Omental fat pad (tissue), 4 donors: Measurements from ENCODE around the gene POMZP3. TPM values are rescaled to one million over a fixed set of nuclear protein-coding genes. Genes with fewer than 3 reads are reported as not detected.
"Not testable (repeated sequence)": the region's sequence is repeated elsewhere in the genome, so short reads cannot be mapped to it uniquely, and the experiment has no call there.

ENCODE experiments used
- ATAC-seq: fragments of 150-250 bp; one replicate; pipeline ENCODE4 v1.9.1; 2016; ENCODE audit warnings: mild to moderate bottlenecking, moderate library complexity; ENCODE audit not compliant: low FRiP score
- DNase-seq: peaks from one replicate; pipeline ENCODE4 v3.0.0-alpha.2; 2019; ENCODE audit warnings: low spot score
- total RNA-seq, 4 donors: library from RNA; depleted of rRNA; stranded (reverse); fragments of >200 nt; gene quantifications; one replicate each; pipeline ENCODE4 v1.1.0, GENCODE V29; 2016

Gene POMZP3
- total RNA-seq, 4 donors from 2014 or later = 5.2 to 14.3 (median 7.7) TPM

DNA sequence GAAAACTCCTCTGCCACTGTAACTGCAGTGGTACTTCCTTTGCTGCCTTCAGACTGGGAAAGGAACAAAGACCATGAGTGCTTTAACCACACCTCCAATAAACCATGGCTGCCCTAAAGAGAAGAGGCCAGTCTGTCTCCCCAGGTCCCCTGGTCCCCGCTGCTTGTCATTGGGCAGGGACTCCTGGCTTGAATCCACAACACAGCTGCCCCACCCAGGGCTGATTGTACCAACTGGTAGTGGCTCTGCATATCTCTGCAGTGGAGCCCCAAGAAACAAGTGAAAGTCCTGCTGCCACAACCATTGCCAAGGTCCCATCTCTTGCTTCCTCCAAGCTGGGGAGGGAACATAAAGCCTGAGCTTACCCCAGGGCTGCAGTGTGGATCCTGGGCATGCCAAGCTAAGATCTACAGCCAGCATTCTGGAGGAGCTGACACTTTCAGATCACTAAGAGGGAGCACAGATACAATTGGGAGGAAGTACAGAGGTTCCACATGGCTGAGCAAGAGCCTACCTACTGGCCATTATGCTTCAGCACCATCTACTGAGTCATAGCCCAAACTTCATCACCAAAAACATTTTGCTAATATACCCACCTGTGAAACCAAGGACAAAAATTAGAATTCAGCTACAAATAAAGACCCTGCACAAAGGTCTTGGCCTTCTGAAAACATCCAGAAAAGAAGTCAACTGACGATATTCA lies 35.3 kb downstream of the POMZP3 start:
- not testable (repeated sequence) for DNase-seq, ATAC-seq

DNA sequence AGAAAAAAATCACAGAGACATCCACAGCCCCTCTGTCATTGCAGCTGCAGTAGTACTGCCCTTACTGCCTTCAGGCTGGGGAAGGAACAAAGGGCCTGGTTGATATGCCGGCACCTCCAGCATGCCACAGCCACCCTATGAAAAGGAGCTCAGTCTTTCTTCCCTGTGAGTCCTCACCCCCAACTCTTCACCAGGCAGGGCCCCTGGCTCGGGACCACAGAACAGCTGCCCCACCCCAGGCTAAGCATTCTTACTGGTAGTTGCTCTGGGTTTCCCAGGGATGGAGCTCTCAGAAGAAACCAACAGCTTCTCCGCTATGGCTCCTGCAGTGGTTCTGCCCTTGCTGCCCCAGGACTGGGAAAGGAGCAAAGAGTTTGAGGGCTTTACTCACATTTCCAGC lies 36.0 kb downstream of the POMZP3 start:
- not testable (repeated sequence) for ATAC-seq, DNase-seq

DNA sequence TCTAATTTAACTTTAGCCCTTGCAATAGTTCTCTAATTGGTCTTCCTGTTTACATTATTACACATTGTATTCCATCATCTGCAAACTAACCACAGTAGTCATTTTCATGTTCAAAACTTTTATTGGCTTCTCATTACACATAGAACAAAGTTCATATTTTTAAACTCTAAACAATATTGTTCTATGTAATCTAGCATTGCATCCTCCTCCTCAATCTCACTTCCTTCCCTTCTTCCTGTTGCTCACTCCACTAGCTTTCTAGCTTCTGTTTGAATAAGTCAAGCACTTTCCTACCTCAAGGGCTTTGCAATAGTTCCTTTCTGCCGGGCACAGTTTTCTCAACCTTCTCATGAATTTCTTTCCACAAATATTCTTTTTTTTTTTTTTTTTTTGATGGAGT lies 38.5 kb downstream of the POMZP3 start:
- ATAC-seq, DNase-seq: not testable (repeated sequence)

DNA sequence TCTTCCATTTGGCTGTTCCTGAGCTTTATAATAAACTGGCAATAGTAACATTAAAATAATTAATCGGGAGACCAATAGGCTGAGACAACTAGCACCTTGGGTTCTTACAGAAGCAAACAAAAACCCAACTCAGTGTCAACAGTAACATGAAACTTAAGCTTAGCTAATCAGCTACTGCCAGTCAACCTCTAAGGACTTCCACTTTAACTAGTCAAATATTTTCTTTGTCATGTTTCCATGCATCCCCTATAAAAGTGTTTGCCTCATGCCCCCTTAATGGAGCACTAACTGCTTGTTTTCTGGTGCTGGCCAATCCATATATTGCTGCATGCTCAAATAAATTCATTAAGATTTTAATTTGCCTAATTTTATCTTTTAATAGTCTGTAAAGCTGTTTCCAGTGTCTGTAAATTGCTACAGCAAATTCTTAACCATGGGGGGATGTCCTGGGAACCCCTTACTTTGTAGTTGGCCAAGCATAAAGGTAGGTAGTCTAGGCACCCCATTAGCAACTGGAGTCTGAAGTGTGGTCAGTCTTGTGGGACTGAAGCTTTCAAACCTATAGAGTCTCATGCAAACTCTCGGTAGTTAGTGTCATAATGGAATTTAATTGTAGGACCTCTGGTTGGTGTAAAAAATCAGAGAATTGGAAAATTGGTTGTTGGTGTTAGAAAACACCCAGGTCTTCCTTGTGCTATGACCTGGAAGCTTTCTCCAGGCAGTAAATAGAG lies 40.3 kb downstream of the POMZP3 start:
- DNase-seq, ATAC-seq: not testable (repeated sequence)

DNA sequence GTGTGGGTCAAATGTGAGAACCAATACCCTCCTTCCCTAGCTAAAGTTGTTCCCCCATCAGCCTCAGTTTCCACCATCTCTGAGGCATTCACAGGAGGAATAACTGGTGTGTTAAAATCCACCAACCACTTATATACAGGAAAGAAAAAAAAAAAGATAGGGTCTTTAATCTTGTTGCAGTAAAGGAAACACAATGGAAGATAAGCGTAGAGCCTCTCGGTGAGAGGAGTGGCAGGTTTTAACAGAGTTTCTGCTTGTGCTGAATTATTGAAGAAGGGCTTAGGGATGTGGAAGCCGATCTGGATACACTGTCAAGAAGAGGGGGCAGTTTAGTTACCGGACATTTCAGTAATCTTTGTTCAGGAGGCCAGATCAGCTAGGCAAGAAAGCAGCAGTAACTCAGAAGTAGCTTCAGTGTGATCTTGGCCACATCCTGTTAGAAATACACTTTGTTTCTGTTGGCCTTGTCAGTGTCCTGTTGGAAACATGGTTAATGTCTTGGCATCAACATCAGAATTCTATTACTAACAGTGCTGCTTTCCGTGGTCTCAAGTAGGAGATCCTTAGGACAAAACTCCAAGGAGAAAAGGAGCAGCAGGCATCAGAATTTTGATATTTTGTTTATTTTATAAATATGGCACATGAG lies 43.3 kb downstream of the POMZP3 start:
- DNase-seq = not testable (repeated sequence)
- ATAC-seq = peak; percentile 54

DNA sequence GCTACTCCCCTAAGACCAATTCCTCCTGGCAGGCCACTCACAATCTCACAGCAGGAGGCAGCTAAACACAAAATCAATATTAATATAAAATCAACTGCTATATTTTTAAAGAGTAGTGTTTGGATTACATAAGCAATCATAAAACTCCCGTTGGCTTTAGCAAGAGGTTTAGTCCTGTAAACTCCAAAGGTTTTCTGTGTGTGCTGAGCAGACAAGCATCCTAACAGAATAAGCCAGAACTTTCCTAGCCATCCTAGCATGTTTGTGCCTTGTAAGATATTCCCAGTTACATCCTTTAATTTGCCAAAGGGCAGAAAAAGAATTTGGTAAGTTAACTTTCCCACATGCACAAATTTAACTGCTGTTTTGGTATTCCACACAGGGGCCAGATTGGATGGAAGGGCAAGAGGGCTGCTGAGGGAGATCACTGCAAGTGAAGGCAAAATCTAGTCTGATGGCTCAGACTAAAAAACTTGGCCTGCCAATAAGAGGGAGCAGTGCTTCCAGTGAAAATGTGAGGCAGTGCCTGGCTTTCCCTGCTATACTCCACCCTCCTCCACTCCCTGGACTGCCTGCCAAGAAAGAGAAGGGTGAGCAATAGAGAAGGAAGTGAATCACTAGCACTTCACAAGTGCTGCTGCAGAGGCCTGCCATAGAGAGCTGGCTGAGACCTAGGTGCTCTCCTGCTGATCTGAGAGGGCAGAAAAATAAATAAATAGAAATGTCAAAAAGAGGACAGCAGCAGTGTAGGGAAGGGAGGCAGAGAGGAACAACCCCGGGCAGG lies 44.0 kb downstream of the POMZP3 start:
- DNase-seq (peak; percentile 44), ATAC-seq (peak; percentile 99)

DNA sequence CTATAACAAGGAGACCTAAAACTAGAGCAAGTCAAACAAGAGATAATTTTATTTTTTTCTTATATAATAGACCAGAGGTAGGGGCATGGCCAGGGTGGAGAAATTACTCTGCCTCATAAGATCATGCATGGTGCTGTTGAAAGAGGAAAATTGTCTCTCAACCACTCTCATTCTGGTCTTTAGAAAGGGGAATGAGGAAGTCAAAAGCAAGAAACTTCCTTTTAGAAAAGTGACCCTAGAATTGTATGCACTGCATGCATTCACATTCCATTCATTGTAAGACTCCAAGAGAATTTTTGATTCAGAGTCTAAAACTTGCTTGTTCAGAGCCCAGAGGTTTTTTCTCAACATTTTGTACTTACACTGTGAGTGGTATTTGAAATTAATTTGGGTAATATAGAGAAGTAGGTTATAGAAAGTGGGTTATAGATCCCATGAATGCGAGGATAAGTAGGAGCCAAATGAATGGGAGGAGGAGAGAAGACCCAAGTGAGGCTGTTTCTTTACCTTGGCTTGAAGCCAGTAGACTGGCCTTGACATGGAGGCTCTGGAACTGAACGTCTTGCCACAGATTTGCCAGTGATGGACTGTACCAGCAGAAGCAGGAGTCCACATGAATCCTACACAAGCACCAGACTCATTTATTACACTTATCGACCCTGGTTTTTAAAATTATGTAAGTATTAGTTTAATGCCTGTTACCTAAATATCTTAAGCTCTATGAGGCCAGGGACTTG lies 51.0 kb downstream of the POMZP3 start:
- ATAC-seq, DNase-seq: not testable (repeated sequence)

GRCh38 chr7:76575431-76575830 lies 51.6 kb downstream of the POMZP3 start:
- not testable (repeated sequence) for ATAC-seq, DNase-seq

DNA sequence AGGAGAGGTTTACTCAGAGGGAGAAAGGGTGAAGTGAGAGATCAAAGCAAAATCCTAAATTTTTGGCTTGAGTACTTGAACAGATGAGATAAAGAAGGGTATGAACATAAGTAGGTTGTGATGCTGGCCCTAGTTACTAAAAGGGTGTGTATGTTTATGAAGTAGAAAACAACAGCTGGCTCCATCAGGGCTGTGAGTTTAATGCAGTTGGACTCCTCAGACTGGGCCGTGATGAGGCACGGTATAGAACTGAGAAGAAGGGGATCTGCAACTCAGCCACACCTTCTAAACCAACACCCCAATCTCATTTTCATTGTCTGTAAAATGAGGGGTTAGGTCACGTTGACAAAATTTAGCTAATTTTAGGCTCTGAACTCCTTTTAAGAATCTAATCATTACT lies 54.8 kb downstream of the POMZP3 start:
- ATAC-seq, DNase-seq: not testable (repeated sequence)

GRCh38 chr7:76570324-76570775 lies 56.7 kb downstream of the POMZP3 start:
- DNase-seq, ATAC-seq: not testable (repeated sequence)

DNA sequence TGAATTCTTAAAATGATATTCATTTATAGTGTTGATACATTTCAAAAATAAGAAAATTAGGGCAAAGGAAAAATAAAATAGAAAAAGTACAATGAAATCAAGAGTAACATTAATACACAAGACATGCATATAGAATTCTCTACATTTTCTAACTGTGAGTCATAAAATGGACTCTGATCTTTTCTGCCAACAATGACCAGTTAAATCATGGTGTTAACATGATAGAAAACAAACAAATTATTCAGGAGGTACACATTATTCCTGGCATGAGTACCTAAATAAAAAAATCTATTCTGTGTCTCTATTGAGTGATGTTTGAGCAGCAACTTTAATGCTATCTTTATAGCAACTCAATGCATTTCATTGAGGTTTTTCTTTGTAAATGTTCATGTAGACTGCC lies 58.3 kb downstream of the POMZP3 start:
- peak; percentile 32 for ATAC-seq
- not testable (repeated sequence) for DNase-seq

DNA sequence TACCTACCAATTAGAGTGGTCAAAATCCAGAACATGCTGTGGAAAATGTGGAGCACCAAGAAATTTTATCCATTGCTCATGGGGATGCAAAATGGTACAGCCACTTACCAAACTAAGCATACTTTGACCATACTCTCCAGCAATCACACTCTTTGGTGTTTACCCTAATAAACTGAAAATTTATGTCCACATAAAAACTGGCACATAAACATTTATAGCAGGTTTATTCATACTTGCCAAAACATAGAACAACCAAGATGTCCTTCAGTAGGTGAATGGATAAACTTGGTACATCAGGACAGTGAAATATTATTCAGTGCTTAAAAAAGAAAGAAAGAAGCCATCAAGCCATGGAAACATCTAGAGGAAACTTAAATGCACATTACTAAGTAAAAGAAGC lies 59.3 kb downstream of the POMZP3 start:
- ATAC-seq, DNase-seq: not testable (repeated sequence)

DNA sequence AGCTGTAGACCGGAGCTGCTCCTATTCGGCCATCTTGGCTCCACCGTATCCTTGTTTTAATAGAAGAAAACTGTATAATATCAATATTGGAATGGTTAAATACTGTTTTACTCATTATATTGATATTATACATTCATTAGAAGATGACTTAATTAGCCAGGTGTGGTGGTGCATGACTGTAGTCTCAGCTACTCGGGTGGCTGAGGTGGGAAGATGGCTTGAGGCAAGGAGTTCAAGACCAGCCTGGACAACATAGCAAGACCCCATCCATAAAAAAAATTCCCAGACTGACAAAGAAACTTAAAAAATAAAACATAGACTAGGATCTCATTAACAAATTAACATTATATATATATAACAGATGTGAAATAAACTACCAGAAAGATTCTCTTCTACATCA lies 59.8 kb downstream of the POMZP3 start:
- ATAC-seq = not testable (repeated sequence)

DNA sequence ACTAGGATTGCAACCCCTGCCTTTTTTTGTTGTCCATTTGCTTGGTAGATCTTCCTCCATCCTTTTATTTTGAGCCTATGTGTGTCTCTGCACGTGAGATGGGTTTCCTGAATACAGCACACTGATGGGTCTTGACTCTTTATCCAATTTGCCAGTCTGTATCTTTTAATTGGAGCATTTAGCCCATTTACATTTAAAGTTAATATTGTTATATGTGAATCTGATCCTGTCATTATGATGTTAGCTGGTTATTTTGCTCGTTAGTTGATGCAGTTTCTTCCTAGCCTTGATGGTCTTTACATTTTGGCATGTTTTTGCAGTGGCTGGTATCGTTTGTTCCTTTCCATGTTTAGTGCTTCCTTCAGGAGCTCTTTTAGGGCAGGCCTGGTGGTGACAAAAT lies 62.1 kb downstream of the POMZP3 start:
- not testable (repeated sequence) for DNase-seq, ATAC-seq

More for the DNA sequence above, 59.8 kb downstream of the POMZP3 start:
- not testable (repeated sequence) for DNase-seq

GRCh38 chr7:76561342-76561741 lies 65.7 kb downstream of the POMZP3 start:
- ATAC-seq, DNase-seq: not testable (repeated sequence)

GRCh38 chr7:76560157-76560556 lies 66.9 kb downstream of the POMZP3 start:
- not testable (repeated sequence) for DNase-seq

More at GRCh38 chr7:76560157-76560556, 66.9 kb downstream of the POMZP3 start:
- ATAC-seq = peak; percentile 66
